HG03558 (cell line): Measurements from ENCODE around the gene CHAF1A.

Source experiments
- ATAC-seq: cut with Tn5 transposase; IDR thresholded peaks from one replicate; pipeline ENCODE4 v1.9.1; 2021; ENCODE audit warnings: moderate number of reproducible peaks; ENCODE audit not compliant: unreplicated experiment; ENCODE audit errors: extremely low read depth

Gene CHAF1A

DNA sequence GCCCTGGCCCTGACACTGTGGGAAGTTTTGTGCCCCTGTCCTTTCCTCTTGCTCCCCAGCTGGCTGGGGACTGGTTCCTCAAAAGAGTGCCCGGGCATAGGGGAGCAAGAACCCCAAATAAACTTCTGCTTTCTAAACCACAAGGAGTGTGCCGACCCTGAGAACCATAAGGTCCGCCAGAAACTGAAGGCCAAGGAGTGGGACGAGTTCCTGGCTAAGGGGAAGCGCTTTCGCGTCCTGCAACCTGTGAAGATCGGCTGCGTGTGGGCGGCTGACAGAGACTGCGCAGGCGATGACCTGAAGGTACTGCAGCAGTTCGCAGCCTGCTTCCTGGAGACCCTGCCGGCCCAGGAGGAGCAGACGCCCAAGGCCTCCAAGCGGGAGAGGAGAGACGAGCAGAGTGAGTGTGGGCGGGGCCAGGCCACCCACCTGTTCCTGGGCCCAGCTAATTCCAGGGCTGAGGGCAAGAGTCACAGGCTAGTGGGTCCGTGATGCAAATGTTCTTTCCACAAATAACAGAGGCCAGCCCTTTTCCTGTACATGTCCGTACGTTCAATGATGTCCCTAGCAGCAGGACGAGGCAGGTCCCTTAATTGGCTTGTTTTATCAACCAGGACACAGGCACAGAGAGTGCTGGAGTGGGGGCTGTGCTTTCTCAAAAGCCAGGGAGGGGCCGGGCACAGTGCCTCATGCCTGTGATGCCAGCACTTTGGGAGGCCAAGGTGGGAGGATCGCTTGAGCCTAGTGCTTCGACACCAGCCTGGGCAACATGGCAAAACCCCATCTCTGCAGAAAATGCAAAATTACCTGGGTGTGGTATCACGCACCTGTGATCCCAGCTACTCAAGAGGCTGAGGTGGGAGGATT, 29.6 kb downstream of the CHAF1A start:
- no peak for ATAC-seq

GRCh38 chr19:4432918-4433506, 30.6 kb downstream of the CHAF1A start:
- ATAC-seq: no peak

DNA sequence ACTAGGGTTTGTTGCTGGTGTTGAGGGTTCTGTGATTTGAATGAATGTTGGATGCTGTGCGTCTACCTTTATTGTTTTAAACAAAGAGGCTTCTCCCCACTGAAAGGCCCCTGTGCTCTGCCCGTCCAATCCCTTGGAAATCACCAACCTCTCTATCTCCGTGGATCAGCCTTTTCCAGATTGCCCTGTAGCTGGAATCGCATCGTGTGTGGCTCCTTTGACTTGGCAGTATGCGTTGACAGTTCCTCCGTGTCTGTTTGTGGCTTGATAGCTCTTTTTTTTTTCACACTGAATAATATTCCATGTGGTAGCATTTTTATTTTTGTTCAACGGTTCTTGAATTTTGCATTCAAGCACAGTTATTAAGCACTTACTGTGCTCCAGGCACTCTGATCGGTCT, 32.0 kb downstream of the CHAF1A start:
- no peak for ATAC-seq

DNA sequence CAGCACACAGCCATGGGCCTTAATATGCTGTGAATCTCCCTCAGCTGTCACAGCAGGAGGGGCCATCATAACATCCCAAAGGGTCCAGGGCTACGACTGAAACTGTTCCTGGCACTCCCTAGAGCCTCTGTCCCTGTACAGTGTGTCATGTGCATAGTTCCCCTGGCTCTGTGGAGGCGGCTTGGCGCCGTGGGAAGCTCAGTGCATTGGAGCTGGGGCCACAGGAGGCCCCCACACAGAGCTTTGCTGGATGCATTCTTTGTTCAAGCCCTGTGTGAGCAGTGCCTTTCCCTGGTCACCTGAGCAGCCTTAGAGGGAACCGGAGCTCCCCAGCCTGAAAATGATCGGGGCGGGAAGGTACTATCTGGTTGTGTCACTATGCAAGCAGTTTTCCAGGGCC, 33.8 kb downstream of the CHAF1A start:
- no peak for ATAC-seq

- no peak for ATAC-seq
Observed at GRCh38 chr19:4437103-4437502, 34.7 kb downstream of the CHAF1A start.

GRCh38 chr19:4439243-4439642, 36.8 kb downstream of the CHAF1A start:
- no peak for ATAC-seq

DNA sequence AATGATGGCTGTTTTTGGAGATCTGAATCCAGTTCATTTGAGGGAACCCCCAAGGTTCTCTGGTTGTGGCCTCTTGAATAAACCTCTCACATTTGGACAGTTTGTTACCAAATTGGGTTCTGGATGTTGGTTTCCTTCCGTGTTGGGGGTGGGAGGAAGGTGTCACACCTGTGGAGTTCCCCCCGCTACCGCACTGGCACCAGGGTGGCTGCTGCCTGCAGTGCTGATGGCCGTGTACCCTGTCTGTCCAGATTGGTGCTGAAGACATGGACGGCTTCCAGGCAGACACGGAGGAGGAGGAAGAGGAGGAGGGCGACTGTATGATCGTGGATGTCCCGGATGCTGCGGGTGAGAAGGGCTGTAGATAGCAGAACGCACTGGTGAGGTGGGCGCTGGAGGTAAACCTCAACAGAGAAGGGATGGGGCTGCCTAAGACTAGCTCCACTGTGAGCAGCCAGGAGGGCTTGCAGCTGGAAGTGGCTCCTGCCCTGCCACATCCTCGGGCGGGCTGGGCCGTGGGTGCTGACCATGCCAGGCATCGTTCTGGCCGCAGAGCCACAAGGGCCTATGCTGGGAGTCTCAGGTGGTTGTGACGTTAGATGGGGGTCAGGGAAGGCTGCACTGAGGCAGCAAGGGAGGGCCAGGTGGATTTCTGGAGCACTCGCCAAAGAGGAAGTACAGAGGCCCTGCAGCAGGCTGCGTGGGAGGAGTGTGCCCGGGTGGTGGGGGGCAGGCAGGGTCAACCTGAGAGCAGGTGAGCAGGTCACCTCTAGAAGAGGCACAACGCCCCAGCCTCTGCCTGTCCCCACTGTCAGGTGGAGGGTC, 39.8 kb downstream of the CHAF1A start:
- ATAC-seq: no peak

GRCh38 chr19:4442819-4443146, 40.3 kb downstream of the CHAF1A start:
- ATAC-seq: no peak

DNA sequence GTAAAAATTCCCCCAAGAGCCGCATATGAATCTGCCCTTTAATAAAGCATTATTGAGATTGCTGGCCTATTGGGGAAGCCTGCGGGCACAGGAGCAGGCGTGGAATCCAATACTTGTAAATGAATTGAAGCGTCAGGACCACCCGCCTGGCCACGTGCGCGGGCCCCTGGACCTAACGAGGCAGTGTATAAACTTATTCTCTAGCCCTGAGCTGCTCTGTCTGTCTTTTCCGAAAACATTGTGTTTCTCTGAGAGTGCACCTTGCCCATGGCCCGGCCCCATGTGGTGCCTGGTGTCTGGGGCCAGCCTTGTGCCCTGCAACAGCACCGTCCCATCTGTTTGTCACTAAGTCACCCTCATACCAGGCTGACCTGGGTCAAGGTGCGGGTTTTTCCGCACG, 40.7 kb downstream of the CHAF1A start:
- ATAC-seq: no peak

DNA sequence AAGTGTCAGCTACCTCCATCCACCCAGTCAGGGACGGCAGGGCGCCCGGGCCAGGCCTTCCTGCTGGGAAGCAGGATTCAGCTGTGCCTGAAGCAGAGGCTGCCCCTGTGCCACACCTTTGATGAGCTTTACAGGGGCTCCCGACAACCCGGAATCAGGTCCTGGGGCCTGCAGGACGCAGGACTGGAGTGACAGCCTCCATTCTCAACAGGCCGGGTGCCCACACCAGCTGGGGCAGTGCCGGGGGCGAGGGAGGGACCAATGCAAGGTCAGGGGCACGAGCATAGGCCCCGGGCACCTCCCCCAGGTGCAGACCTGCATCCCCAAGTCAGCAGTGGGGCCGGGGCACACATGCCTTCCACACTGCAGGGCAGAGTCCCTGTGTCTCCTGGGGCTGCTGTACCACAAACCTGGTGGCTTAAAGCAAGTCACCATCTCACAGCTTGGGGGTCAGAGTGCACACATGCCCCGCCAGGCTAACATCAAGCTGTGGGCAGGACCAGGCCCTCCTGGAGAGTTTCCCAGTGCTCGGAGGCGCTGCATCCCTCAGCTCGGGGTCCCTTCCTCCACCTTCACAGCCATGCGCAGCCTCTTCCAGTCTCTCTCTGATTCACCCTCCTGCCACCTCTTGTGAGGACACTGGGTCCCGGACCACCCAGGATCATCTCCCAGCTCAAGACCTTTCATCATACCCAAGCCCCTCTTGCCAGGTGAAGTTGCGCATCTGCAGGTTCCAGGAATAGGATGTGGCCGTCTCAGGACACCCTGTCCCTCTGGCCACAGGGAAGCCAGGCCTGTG, 41.7 kb downstream of the CHAF1A start:
- no peak for ATAC-seq

- ATAC-seq: no peak
Observed at GRCh38 chr19:4444765-4445741, 42.6 kb downstream of the CHAF1A start.

DNA sequence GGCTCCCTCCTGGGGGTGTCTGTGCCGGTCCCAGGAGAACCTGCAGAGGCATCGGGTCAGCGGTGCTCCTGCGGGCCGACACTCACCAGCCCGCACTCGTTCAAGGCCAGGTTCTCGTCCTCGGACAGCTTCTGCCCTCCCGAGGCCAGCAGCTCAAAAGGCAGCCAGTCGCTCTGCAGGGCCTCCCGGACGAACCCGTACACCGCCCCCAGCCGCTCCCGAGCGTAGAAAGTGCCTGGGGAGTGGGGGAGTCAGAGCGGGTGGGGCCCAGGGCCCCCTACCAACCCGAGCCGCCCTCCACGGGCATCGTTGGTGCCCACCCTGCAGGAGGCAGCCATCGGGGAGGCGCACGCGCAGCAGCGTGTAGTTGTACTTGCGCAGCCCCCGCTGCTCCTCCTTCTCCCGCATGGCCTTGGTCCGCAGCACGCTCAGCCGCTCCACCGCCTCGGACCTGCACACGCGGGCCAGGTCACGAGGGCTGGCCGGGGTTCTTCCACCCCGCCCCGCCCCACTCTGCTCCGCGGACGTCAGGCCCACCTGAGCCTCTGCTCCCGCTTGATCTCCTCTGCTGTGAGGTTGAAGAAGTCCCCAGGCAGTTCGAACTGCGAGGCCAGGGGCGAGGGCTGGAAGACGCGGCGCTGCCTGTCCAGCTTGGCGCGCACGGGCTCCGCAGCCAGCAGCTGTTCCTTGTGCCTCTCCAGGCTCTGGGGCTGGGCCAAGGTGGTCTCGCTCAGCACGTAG, 43.7 kb downstream of the CHAF1A start:
- no peak for ATAC-seq

DNA sequence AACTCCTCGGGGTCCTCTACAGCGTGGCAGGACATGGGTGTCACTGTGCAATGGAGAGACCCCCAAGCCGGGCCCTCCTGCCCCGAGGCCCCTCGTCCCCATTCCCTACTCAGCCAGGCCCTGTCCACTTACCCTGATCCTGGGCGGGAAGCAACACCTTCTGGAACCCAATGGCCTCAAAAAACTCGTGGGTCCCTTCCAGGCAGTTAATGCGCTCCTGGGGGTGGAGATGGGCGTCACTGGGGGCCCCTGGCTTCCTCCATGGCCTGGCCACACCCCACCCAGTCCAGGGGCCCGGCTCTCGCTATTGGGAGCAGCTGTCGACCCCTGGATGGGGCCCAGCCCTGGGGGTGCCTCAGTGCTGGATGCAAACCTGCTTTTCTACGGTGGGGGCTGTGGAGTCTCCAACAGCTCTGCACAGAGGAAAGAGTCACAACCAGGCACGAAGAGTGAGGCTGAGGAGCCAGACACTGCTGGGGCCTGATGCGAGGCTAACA, 44.3 kb downstream of the CHAF1A start:
- no peak for ATAC-seq

- ATAC-seq: no peak
Observed at GRCh38 chr19:4447327-4448146, 45.1 kb downstream of the CHAF1A start.

- ATAC-seq: no peak
Observed at GRCh38 chr19:4448147-4448985, 45.9 kb downstream of the CHAF1A start.

GRCh38 chr19:4449022-4449638, 46.7 kb downstream of the CHAF1A start:
- ATAC-seq: no peak
